Fibroblast of villous mesenchyme (primary cell): ENCODE results near the gene DLGAP1. TPM values are rescaled to one million over a fixed set of nuclear protein-coding genes. Genes with fewer than 3 reads are reported as not detected.

Source experiments
- DNase-seq: peaks from one replicate; pipeline ENCODE4 v3.0.0-alpha.2; 2010; ENCODE audit warnings: low read depth
- H3K4me3 ChIP-seq: 2 replicates; pipeline ENCODE4 v1.5.1; 2011; ENCODE audit warnings: low read depth, mild to moderate bottlenecking, low read length
- total RNA-seq: library from RNA; depleted of rRNA; stranded (reverse); fragments of >200 nt; gene quantifications from 2 replicates; pipeline ENCODE4 v1.2.3, GENCODE V29; 2012
- TF ChIP-seq, protein P1 (sequence below): IDR thresholded peaks from 2 replicates; pipeline ENCODE4 v1.5.1; 2012; ENCODE audit warnings: low read depth, mild to moderate bottlenecking, low read length; ENCODE audit not compliant: insufficient read depth

The DLGAP1 gene
- total RNA-seq, 1 donor, result 0.86 TPM

DNA sequence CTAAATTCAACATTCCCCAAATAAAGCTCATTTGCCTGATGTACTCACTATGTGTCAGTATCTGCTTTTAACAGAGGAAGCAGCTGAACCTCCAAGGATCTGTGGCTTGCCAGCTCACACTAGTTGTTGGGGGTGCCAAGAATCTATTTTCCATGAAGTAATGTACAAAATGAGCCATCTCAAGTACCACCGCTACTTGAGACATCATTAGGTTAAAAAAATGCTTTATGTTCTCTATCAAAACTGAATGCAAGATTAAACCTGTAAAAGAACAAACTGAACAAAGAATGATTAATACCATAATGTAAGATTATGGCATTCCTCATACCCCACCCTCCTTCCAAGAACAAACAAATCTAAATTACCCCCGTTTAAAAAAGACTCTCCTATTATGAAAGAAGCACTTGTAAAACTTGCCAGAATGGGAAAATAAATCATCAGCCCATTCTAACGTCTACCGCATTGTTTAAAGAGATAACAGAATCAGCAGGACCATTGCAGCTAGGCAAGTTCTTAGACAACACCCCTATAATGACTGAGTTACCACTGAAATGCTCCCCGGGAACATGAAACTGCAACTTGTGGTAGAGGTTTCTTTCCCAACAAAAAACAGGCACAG lies 471.6 kb downstream of the DLGAP1 start:
- H3K4me3 ChIP-seq, result no peak overlapping the region
- peak; percentile 23 for DNase-seq
- TF ChIP-seq, protein P1, sequence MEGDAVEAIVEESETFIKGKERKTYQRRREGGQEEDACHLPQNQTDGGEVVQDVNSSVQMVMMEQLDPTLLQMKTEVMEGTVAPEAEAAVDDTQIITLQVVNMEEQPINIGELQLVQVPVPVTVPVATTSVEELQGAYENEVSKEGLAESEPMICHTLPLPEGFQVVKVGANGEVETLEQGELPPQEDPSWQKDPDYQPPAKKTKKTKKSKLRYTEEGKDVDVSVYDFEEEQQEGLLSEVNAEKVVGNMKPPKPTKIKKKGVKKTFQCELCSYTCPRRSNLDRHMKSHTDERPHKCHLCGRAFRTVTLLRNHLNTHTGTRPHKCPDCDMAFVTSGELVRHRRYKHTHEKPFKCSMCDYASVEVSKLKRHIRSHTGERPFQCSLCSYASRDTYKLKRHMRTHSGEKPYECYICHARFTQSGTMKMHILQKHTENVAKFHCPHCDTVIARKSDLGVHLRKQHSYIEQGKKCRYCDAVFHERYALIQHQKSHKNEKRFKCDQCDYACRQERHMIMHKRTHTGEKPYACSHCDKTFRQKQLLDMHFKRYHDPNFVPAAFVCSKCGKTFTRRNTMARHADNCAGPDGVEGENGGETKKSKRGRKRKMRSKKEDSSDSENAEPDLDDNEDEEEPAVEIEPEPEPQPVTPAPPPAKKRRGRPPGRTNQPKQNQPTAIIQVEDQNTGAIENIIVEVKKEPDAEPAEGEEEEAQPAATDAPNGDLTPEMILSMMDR, result no peak

DNA sequence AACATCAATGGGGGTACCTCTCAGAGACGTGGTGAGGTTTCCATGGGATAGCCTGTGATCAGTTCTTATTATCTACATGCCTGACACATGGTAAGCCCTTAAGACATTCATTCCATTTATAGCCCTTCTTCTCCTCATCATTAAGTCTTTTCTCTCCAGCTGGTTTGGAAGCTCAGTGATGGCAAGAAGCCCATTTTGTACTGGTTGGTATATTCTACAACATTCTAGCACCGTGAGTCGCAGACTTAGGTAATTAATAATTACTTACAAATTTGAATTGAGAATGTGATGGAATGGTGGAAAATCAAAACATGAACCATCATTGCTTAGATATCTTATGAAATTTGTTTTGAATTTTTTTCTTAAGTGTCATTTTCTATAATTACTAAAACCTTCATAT lies 472.6 kb downstream of the DLGAP1 start:
- no peak overlapping the region for H3K4me3 ChIP-seq
- peak; percentile 12 for DNase-seq
- TF ChIP-seq, protein P1, result no peak

DNA sequence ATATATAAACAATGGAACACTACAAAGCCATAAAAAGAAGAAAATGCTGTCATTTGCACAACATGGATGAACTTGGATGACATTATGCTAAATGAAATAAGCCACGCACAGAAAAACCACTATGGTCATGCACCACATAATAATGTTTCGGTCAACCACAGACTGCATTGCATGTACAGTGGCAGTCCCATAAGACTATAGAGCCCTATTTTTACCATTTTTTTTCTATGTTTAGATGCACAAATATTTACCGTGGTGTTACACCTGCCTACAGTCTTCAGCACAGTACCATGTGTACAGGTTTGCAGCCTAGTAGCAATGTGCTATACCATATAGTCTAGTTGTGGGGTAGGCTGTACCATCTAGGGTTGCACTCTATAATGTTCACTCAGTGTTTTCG lies 476.1 kb downstream of the DLGAP1 start:
- no peak overlapping the region for H3K4me3 ChIP-seq
- TF ChIP-seq, protein P1, result no peak
- no peak for DNase-seq

DNA sequence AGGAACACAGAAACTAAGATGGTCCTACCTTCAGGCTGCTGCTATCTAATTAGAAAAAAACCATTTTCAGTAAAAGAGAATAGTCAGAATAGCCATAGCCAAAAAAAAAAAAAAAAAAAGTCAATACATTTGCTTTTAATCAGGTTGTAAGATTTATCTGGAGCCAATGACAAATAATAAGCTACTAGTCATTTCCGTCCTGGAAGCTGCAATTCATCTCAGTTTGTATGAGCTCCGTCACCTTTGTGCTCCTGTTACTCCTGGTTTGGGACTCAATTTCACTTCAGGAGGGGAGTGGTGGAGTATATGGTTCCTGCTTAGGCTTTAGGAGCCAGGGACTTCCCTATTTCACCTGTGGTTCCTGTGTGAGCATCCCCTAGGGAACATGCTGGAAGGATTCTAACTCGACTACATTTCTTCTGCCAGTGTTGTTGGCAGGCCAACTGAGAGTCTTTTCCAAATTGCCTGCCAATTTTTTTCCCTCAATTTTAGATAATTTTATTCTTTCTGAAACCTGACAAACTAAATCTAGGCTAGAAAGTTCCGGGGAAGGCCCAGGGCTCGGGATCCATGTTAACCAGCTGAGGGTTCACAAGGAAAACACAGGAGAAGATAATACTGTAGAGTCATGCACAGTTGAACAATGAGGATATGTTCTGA lies 481.8 kb downstream of the DLGAP1 start:
- no peak overlapping the region for H3K4me3 ChIP-seq
- no peak for DNase-seq
- TF ChIP-seq, protein P1, result no peak

DNA sequence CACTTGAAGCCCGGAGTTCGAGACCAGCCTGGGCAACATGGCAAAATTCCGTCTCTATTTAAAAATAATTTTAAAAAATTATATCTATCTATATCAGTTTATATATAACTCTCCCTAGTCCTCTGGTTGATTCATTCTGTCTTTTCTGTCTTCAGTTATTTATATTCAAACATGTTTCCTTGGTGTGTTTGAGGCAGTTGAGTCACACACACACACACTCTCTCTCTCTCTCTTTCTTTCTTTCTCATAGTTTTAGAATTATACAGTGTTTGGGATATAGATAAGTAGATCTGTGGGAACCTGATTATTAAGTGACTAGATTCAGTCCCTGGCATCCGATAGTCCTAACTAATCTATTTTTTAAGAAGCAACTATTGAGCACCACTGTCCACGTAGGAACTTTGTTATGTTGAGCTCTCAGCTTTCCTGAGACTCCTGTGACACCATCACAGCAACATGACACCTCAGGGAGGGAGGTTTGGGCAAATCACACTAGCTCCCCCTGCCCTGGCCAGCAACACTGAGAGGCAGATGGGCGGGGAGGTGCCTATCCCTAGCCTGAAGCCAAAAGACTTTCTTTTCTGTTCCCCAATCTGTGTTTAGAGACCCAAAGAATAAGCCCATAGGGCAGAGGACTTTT lies 482.7 kb downstream of the DLGAP1 start:
- TF ChIP-seq, protein P1, result no peak
- H3K4me3 ChIP-seq, result no peak overlapping the region
- no peak for DNase-seq

DNA sequence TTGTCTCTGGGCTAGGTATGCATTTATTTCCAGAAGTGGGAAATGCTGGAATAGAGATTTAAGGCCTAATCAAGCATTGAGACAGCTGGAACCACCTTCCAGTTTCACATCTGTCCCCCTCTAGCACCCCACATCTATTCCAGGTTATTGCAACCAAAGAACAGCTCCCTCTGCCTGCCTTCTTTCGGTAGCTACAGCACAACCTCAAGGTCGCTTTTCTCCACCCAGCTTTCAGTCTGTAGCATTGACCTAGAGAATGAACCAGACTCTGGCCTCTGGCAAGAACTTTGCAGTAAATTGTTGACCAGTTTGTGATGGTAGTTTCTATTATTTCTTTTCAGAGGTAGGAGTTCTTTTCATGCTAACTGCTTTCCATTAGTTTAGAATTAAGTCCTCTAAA lies 484.2 kb downstream of the DLGAP1 start:
- no peak for DNase-seq
- TF ChIP-seq, protein P1, result no peak
- H3K4me3 ChIP-seq, result no peak overlapping the region
